Bronchial epithelial cell (primary cell): ENCODE data around the gene PDGFRB. TPM values are rescaled to one million over a fixed set of nuclear protein-coding genes. Genes with fewer than 3 reads are reported as not detected.

Source experiments
- DNase-seq: peaks from one replicate; pipeline ENCODE4 v3.0.0-alpha.2; 2010; ENCODE audit warnings: low read depth
- FAIRE-seq: peaks from 2 replicates; lab custom pipeline; 2011; peaks lifted over from hg19 to GRCh38; lab: Jason Lieb, UNC
- H3K27me3 ChIP-seq: 2 replicates; pipeline ENCODE4 v1.5.1; 2011; ENCODE audit warnings: low read length; ENCODE audit not compliant: control insufficient read depth, insufficient read depth
- H3K36me3 ChIP-seq: 2 replicates; pipeline ENCODE4 v1.5.1; 2011; ENCODE audit warnings: low read length; ENCODE audit not compliant: control insufficient read depth, insufficient read depth
- H3K4me3 ChIP-seq: 2 replicates; pipeline ENCODE4 v1.5.1; 2011; ENCODE audit warnings: mild to moderate bottlenecking, low read depth, low read length, control low read depth
- total RNA-seq: library from RNA; depleted of rRNA; stranded (reverse); fragments of >200 nt; gene quantifications from 2 replicates; pipeline ENCODE4 v1.2.1, GENCODE V29; 2014
- TF ChIP-seq, protein P1 (sequence below): IDR thresholded peaks from 2 replicates; pipeline ENCODE4 v1.5.1; 2011; ENCODE audit warnings: mild to moderate bottlenecking, moderate library complexity, low read length, control low read depth, inconsistent platforms; ENCODE audit not compliant: insufficient read depth, severe bottlenecking

PDGFRB gene
- total RNA-seq, 1 donor from 2014 or later, result 1.6 TPM

- FAIRE-seq (no peak), DNase-seq (no peak)
- TF ChIP-seq, protein P1, sequence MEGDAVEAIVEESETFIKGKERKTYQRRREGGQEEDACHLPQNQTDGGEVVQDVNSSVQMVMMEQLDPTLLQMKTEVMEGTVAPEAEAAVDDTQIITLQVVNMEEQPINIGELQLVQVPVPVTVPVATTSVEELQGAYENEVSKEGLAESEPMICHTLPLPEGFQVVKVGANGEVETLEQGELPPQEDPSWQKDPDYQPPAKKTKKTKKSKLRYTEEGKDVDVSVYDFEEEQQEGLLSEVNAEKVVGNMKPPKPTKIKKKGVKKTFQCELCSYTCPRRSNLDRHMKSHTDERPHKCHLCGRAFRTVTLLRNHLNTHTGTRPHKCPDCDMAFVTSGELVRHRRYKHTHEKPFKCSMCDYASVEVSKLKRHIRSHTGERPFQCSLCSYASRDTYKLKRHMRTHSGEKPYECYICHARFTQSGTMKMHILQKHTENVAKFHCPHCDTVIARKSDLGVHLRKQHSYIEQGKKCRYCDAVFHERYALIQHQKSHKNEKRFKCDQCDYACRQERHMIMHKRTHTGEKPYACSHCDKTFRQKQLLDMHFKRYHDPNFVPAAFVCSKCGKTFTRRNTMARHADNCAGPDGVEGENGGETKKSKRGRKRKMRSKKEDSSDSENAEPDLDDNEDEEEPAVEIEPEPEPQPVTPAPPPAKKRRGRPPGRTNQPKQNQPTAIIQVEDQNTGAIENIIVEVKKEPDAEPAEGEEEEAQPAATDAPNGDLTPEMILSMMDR, result no peak
- Histone ChIP-seq H3K4me3 (no peak overlapping the region), H3K27me3 (peaks cover 2% of the 10 kb centered on the region), H3K36me3 (no peaks in the 10 kb centered on the region)
Measured at GRCh38 chr5:150139334-150139733, 16.3 kb downstream of the PDGFRB start.

DNA sequence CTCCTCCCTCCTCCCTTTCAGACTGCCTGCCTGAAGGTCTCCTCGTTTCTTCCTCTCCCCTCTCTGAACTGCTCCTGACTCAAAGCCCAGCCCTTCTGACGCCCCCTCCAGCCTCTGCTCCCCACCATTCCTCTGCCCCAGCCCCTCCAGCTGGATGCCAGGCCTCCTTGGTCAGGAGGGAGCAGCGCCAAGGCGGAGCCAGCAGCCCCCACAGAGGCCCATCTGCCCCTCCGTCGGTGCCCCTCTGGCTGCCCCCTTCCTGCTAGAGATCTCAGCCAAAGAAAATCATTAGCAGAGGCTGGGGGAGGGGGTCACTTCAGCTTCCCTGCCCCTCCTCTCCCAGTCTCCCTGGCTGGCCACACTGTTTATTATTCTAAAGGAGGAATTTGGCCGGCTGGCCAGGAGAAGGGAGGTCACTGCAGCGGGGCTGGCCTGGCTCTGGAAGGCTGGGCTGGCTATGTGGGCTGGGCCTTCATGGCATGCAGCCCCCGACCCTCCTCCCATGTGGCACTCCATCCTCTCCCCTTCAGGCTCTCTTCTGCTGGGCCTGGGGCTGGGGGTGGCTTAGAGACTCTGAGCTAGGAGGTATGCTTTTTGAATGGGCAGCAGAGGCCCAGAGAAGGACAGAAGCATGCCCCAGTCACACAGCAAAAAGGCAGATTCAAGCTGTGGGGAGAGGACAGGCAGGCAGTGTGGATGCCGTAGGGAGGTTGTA, 16.9 kb downstream of the PDGFRB start:
- FAIRE-seq, result no peak
- H3K36me3 ChIP-seq, result no peaks in the 10 kb centered on the region
- H3K4me3 ChIP-seq, result no peak overlapping the region
- no peak for DNase-seq
- H3K27me3 ChIP-seq, result peaks cover 2% of the 10 kb centered on the region
- TF ChIP-seq, protein P1, result no peak

- FAIRE-seq, result no peak
- peaks cover 2% of the 10 kb centered on the region for H3K27me3 ChIP-seq
- H3K36me3 ChIP-seq, result no peaks in the 10 kb centered on the region
- no peak for DNase-seq
- TF ChIP-seq, protein P1, result no peak
- H3K4me3 ChIP-seq, result no peak overlapping the region
Measured at GRCh38 chr5:150137997-150138396, 17.6 kb downstream of the PDGFRB start.

- FAIRE-seq (no peak), DNase-seq (no peak)
- Histone ChIP-seq H3K4me3 (no peak overlapping the region), H3K27me3 (peaks cover 2% of the 10 kb centered on the region), H3K36me3 (no peaks in the 10 kb centered on the region)
- TF ChIP-seq, protein P1, result no peak
Measured at GRCh38 chr5:150137168-150137957, 18.3 kb downstream of the PDGFRB start.

DNA sequence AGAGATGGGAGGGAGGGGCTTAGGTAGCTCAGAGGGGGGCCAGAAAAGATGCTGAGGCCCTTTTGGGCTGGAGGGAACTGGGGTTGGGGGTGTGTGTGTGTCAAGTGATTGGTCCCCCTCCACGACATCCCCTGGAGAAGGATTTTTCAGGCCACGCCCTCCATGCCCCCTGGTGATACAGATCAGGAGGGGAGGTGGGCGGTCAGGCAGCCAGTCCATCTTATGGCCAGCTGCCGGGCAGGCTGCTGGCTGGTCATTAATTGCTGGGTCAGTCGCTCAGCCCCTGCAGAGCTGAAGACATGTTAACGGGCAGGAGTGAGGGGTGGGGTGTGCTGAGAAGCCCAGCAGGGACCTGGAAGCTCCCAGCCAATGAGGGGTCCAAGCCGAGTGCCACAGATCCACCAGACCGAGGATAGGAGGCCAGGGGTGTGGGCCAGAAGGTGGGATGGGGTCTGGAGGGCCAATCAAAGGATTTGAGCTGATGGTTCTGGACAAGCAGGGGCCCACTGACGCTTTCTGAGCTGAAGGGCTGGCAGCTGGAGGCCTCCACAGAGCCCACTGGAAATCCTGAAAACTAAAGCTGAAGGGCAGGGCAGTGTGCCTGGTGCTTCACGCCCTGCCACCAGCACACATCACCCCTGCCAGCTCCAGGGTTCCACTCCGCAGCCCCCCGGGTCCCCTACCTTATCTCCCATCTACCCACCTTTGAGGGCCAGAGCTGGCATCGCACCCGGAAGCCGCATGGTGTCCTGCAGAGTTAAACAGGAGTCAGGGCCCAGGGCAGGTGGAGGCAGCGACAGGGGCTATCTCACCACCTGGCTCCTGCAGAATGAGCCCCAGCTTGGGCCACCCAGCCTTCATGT, 19.1 kb downstream of the PDGFRB start:
- no peaks in the 10 kb centered on the region for H3K36me3 ChIP-seq

More for the DNA sequence above, 19.1 kb downstream of the PDGFRB start:
- no peak for FAIRE-seq
- TF ChIP-seq, protein P1, result no peak
- Histone ChIP-seq H3K4me3 (no peak overlapping the region), H3K27me3 (peaks cover 2% of the 10 kb centered on the region)
- DNase-seq, result no peak
